K562 treated with DMSO at 1 percent for 12 hours (cell line): ENCODE results near the gene B3GNT4. TPM values are rescaled to one million over a fixed set of nuclear protein-coding genes. Genes with fewer than 3 reads are reported as not detected.

ENCODE experiments used
- total RNA-seq: library from RNA; unstranded; fragments of 300-600 nt; gene quantifications from 2 replicates; pipeline ENCODE4 v1.2.3, GENCODE V29; 2022; ENCODE audit not compliant: insufficient read depth

B3GNT4 gene
- 1.0 and 3.8 TPM in 2 replicates for total RNA-seq

GRCh38 chr12:122203301-122204166 is at the start of gene B3GNT4:
B3GNT4 (plus strand) TSS chr12:122203709; CDS start chr12:122204619, 910 bp downstream.

GRCh38 chr12:122174155-122174845 is 29.2 kb upstream of the B3GNT4 start, which contains the start of gene IL31:
IL31 (minus strand) TSS chr12:122174221; CDS start chr12:122174172, 49 bp downstream.

GRCh38 chr12:122182887-122183587 is 20.5 kb upstream of the B3GNT4 start, which contains the start of gene LRRC43:
LRRC43 (plus strand) TSS chr12:122183123; CDS start chr12:122183145, 22 bp downstream.

GRCh38 chr12:122225683-122226365 is 22.3 kb downstream of the B3GNT4 start, which contains the start of gene DIABLO:
DIABLO (minus strand) TSS chr12:122226052; CDS start chr12:122226014, 38 bp downstream.

Other genes with a start within 250 kb of the B3GNT4 start
- gene BCL7A, start 181.8 kb upstream of the B3GNT4 start, total RNA-seq = 8.0 and 22.2 TPM in 2 replicates
- 12.7 and 43.3 TPM in 2 replicates for gene MLXIP, start 125.0 kb upstream of the B3GNT4 start, total RNA-seq
- not detected in 2 replicates for gene IL31, start 29.5 kb upstream of the B3GNT4 start, total RNA-seq
- not detected in 2 replicates for gene LRRC43, start 20.6 kb upstream of the B3GNT4 start, total RNA-seq
- 64.7 and 79.1 TPM in 2 replicates for gene DIABLO, start 22.3 kb downstream of the B3GNT4 start, total RNA-seq
- 12.9 and 27.0 TPM in 2 replicates for gene VPS33A, start 62.8 kb downstream of the B3GNT4 start, total RNA-seq
- 15.0 and 46.8 TPM in 2 replicates for gene CLIP1, start 219.0 kb downstream of the B3GNT4 start, total RNA-seq